Esophagus muscularis mucosa (tissue), 3 donors: ENCODE results near the gene XRCC3.

Source experiments
- CTCF ChIP-seq, 3 experiments: fragments of 200-600 bp in 2 of 3; fragments of 450-650 bp in 1 of 3; sonication (generic) in 2 of 3; IDR thresholded peaks; one replicate each; pipeline ENCODE4 v1.5.1; 2017 to 2019; ENCODE audit warnings: antibody characterized with exemption in 3 of 3, mild to moderate bottlenecking in 2 of 3, moderate library complexity in 1 of 3
- EP300 ChIP-seq: sonication (generic); formaldehyde crosslinking; IDR thresholded peaks from one replicate; pipeline ENCODE4 v1.6.1; 2017; ENCODE audit warnings: antibody characterized with exemption

- no peak for TF ChIP-seq CTCF (IDR thresholded peaks at IDR 0.05)
- TF ChIP-seq EP300, result no peak
Observed at GRCh38 chr14:103721334-103722120, 6.3 kb upstream of the XRCC3 start.
